Suprapubic skin (tissue), 4 donors: ENCODE data around the gene ESPNL. TPM values are rescaled to one million over a fixed set of nuclear protein-coding genes. Genes with fewer than 3 reads are reported as not detected.

Experiments used
- DNase-seq, 2 donors: peaks; one replicate each; pipeline ENCODE4 v3.0.0-alpha.2; 2019; ENCODE audit warnings: low spot score in 2 of 2
- H3K27ac ChIP-seq: fragments of 200-600 bp; sonication (generic); one replicate; pipeline ENCODE4 v1.5.1; 2019
- H3K27me3 ChIP-seq: fragments of 200-600 bp; sonication (generic); one replicate; pipeline ENCODE4 v1.5.1; 2019
- H3K36me3 ChIP-seq: fragments of 200-600 bp; sonication (generic); one replicate; pipeline ENCODE4 v1.5.1; 2019
- H3K4me1 ChIP-seq: fragments of 200-600 bp; sonication (generic); one replicate; pipeline ENCODE4 v1.5.1; 2019
- H3K4me3 ChIP-seq: fragments of 200-600 bp; sonication (generic); one replicate; pipeline ENCODE4 v1.5.1; 2019; ENCODE audit warnings: mild to moderate bottlenecking
- H3K9me3 ChIP-seq: fragments of 200-600 bp; sonication (generic); one replicate; pipeline ENCODE4 v1.5.1; 2019
- EP300 ChIP-seq: sonication (generic); formaldehyde crosslinking; IDR thresholded peaks from one replicate; pipeline ENCODE4 v1.6.1; 2017; ENCODE audit warnings: antibody characterized with exemption
- POLR2A ChIP-seq, 2 donors: fragments of 450-650 bp; IDR thresholded peaks; one replicate each; pipeline ENCODE4 v1.6.1; 2017; ENCODE audit warnings: antibody characterized with exemption in 2 of 2, mild to moderate bottlenecking in 2 of 2, moderate library complexity in 2 of 2
- POLR2AphosphoS5 ChIP-seq, 3 donors: sonication (generic); formaldehyde crosslinking; IDR thresholded peaks; one replicate each; pipeline ENCODE4 v1.6.1; 2017; ENCODE audit warnings: antibody characterized with exemption in 3 of 3
- WGBS: methylation state at CpG from one replicate; pipeline ENCODE4 v1.1.5; 2018; 5-methylcytosine and 5-hydroxymethylcytosine counted together
- total RNA-seq, 4 donors: library from RNA; depleted of rRNA; stranded (reverse); fragments of >200 nt; gene quantifications; one replicate each; pipeline ENCODE4 v1.1.0, GENCODE V29; 2016
- TF ChIP-seq, protein P1 (sequence below), 2 donors: fragments of 200-600 bp in 1 of 2; fragments of 450-650 bp in 1 of 2; sonication (generic) in 1 of 2; IDR thresholded peaks; one replicate each; pipeline ENCODE4 v1.5.1; 2016 to 2019; ENCODE audit warnings: antibody characterized with exemption in 2 of 2, mild to moderate bottlenecking in 1 of 2, moderate library complexity in 1 of 2

The ESPNL gene
- total RNA-seq, 4 donors from 2014 or later = 0.25 to 0.56 TPM; not detected in 2

DNA sequence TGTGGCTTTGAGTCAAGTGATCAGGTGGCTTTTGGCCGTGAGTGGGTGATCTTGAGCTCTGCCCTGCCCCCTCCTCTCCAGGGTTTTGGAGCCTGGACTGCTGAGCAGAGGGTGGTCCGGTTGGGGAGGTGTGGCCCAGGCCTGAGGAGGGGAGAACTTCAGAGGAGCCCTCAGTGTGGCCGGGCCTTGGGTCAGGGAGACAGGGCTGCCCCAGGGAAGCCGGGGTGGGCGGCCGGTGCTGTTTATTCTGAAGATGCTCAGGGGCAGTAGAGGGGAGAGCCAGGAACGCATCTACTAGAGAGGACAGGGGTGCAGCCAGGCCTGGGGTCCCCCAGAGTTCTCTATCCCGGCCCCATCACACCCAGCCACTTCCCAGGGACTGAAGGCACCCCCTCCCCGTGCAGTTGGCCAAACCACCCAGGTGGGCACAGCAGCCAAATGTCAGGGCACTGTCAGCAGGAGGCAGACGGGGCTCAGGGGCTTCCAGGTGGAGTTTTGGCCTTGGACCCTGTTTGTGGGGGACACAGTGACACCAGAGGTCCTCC lies 59.6 kb downstream of the ESPNL start:
- no peak for TF ChIP-seq EP300
- no peak for TF ChIP-seq POLR2A (IDR thresholded peaks at IDR 0.05)
- TF ChIP-seq, protein P1, sequence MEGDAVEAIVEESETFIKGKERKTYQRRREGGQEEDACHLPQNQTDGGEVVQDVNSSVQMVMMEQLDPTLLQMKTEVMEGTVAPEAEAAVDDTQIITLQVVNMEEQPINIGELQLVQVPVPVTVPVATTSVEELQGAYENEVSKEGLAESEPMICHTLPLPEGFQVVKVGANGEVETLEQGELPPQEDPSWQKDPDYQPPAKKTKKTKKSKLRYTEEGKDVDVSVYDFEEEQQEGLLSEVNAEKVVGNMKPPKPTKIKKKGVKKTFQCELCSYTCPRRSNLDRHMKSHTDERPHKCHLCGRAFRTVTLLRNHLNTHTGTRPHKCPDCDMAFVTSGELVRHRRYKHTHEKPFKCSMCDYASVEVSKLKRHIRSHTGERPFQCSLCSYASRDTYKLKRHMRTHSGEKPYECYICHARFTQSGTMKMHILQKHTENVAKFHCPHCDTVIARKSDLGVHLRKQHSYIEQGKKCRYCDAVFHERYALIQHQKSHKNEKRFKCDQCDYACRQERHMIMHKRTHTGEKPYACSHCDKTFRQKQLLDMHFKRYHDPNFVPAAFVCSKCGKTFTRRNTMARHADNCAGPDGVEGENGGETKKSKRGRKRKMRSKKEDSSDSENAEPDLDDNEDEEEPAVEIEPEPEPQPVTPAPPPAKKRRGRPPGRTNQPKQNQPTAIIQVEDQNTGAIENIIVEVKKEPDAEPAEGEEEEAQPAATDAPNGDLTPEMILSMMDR (IDR thresholded peaks at IDR 0.05) = no peak
- TF ChIP-seq POLR2AphosphoS5 (IDR thresholded peaks at IDR 0.05) = no peak
- no peak for DNase-seq
- no peaks in the 10 kb centered on the region for H3K9me3 ChIP-seq
- peaks cover 53% of the 10 kb centered on the region for H3K27me3 ChIP-seq
- peaks cover 21% of the 10 kb centered on the region for H3K4me1 ChIP-seq
- H3K36me3 ChIP-seq = no peaks in the 10 kb centered on the region
- 62% methylated on average over 7 of the region's 10 CpGs for WGBS
- H3K4me3 ChIP-seq = no peak overlapping the region
- H3K27ac ChIP-seq = no peak overlapping the region

- Histone ChIP-seq H3K9me3 (no peaks in the 10 kb centered on the region), H3K4me1 (peaks cover 21% of the 10 kb centered on the region), H3K36me3 (no peaks in the 10 kb centered on the region), H3K27ac (no peak overlapping the region), H3K27me3 (peaks cover 56% of the 10 kb centered on the region), H3K4me3 (no peak overlapping the region)
- 46% methylated on average over 10 of the region's 23 CpGs for WGBS
- TF ChIP-seq POLR2A (IDR thresholded peaks at IDR 0.05) (no peak), EP300 (no peak), POLR2AphosphoS5 (IDR thresholded peaks at IDR 0.05) (no peak)
- TF ChIP-seq, protein P1 (IDR thresholded peaks at IDR 0.05) = no peak
- peak in 1 of 2 donors; percentile 59 for DNase-seq
These were observed 60.3 kb downstream of the ESPNL start for GRCh38 chr2:238160206-238161129.

- Histone ChIP-seq H3K36me3 (no peaks in the 10 kb centered on the region), H3K9me3 (no peaks in the 10 kb centered on the region), H3K4me1 (peaks cover 21% of the 10 kb centered on the region), H3K4me3 (no peak overlapping the region), H3K27ac (no peak overlapping the region), H3K27me3 (peaks cover 56% of the 10 kb centered on the region)
- peak in 1 of 2 donors; percentile 52 for DNase-seq
- 91% methylated on average over 10 of the region's 21 CpGs for WGBS
- TF ChIP-seq, protein P1 (IDR thresholded peaks at IDR 0.05) = no peak
- TF ChIP-seq EP300 (no peak), POLR2A (IDR thresholded peaks at IDR 0.05) (no peak), POLR2AphosphoS5 (IDR thresholded peaks at IDR 0.05) (no peak)
These were observed 61.3 kb downstream of the ESPNL start for GRCh38 chr2:238161291-238162051.

- Histone ChIP-seq H3K27ac (no peak overlapping the region), H3K4me3 (no peak overlapping the region), H3K9me3 (no peaks in the 10 kb centered on the region), H3K4me1 (peaks cover 21% of the 10 kb centered on the region), H3K27me3 (peaks cover 56% of the 10 kb centered on the region), H3K36me3 (peaks cover 4% of the 10 kb centered on the region)
- no peak for TF ChIP-seq POLR2A (IDR thresholded peaks at IDR 0.05)
- no peak for TF ChIP-seq EP300
- no peak for TF ChIP-seq POLR2AphosphoS5 (IDR thresholded peaks at IDR 0.05)
- TF ChIP-seq, protein P1 (IDR thresholded peaks at IDR 0.05) = no peak
- DNase-seq = peak in 1 of 2 donors; percentile 72
- WGBS = 81% methylated on average over 11 of the region's 14 CpGs
These were observed 62.2 kb downstream of the ESPNL start for GRCh38 chr2:238162251-238162845.
